Keratinocyte (primary cell): ENCODE measurements around the gene ST8SIA6. TPM values are rescaled to one million over a fixed set of nuclear protein-coding genes. Genes with fewer than 3 reads are reported as not detected.

ENCODE experiments used
- DNase-seq: peaks from one replicate; pipeline ENCODE4 v3.0.0-alpha.2; 2011; ENCODE audit warnings: low read depth, missing footprints, low spot score
- FAIRE-seq: peaks from 2 replicates; lab custom pipeline; 2011; peaks lifted over from hg19 to GRCh38; lab: Jason Lieb, UNC
- H2AFZ ChIP-seq: 2 replicates; pipeline ENCODE4 v1.6.0; 2012; ENCODE audit warnings: low read length, control low read depth, inconsistent platforms; ENCODE audit not compliant: control insufficient read depth
- H3K27ac ChIP-seq: 2 replicates; pipeline ENCODE4 v1.5.1; 2011; ENCODE audit warnings: low read length; ENCODE audit not compliant: control insufficient read depth, insufficient read depth
- H3K27me3 ChIP-seq: 3 replicates; pipeline ENCODE4 v1.6.0; 2011; ENCODE audit warnings: low read length; ENCODE audit not compliant: control insufficient read depth, insufficient read depth; ENCODE audit errors: extremely low read depth
- H3K36me3 ChIP-seq, 2 experiments: 2 replicates in 1 of 2; 3 replicates in 1 of 2; pipeline ENCODE4 v1.5.1; 2011; ENCODE audit warnings: low read length in 2 of 2, mild to moderate bottlenecking in 1 of 2; ENCODE audit not compliant: control insufficient read depth in 2 of 2, insufficient read depth in 2 of 2; ENCODE audit errors: extremely low read depth in 1 of 2
- H3K4me1 ChIP-seq: 3 replicates; pipeline ENCODE4 v1.5.1; 2011; ENCODE audit warnings: low read length; ENCODE audit not compliant: control insufficient read depth, insufficient read depth; ENCODE audit errors: extremely low read depth
- H3K4me2 ChIP-seq: 3 replicates; pipeline ENCODE4 v1.6.0; 2011; ENCODE audit warnings: low read depth, low read length; ENCODE audit not compliant: control insufficient read depth, insufficient read depth; ENCODE audit errors: extremely low read depth
- H3K4me3 ChIP-seq, 3 experiments: fragments of 200-600 bp in 1 of 3; sonication (generic) in 1 of 3; 2 replicates in 2 of 3; 3 replicates in 1 of 3; pipeline ENCODE4 v1.5.1; 2011 to 2016; ENCODE audit warnings: low read length in 3 of 3, mild to moderate bottlenecking in 3 of 3, control low read depth in 2 of 3, inconsistent platforms in 1 of 3, low read depth in 1 of 3, mixed read lengths in 1 of 3, mixed run types in 1 of 3, moderate library complexity in 1 of 3; ENCODE audit not compliant: control insufficient read depth in 2 of 3, insufficient read depth in 2 of 3; ENCODE audit errors: extremely low read depth in 1 of 3
- H3K79me2 ChIP-seq: 2 replicates; pipeline ENCODE4 v1.6.0; 2012; ENCODE audit warnings: low read length; ENCODE audit not compliant: control insufficient read depth, insufficient read depth
- H3K9ac ChIP-seq: 3 replicates; pipeline ENCODE4 v1.6.0; 2011; ENCODE audit warnings: low read length; ENCODE audit not compliant: control insufficient read depth, insufficient read depth; ENCODE audit errors: extremely low read depth
- H3K9me1 ChIP-seq: 3 replicates; pipeline ENCODE4 v1.6.0; 2011; ENCODE audit warnings: low read length; ENCODE audit not compliant: control insufficient read depth, insufficient read depth; ENCODE audit errors: extremely low read depth
- H3K9me3 ChIP-seq: 2 replicates; pipeline ENCODE4 v1.5.1; 2012; ENCODE audit warnings: low read depth, low read length; ENCODE audit not compliant: control insufficient read depth
- H4K20me1 ChIP-seq: 3 replicates; pipeline ENCODE4 v1.6.0; 2011; ENCODE audit warnings: low read length; ENCODE audit not compliant: control insufficient read depth, insufficient read depth; ENCODE audit errors: extremely low read depth
- EZH2 ChIP-seq: IDR thresholded peaks from one replicate; pipeline ENCODE4 v1.6.1; 2012; ENCODE audit warnings: inconsistent platforms, mild to moderate bottlenecking, low read length, moderate library complexity
- dilution Hi-C: fragments of 300-500 bp; cut with MboI; formaldehyde crosslinking; loops from one replicate; pipeline ENCODE4 v1.7.0; 2020; ENCODE audit warnings: low sequenced_read_pairs; ENCODE audit not compliant: extremely low pct_ligation_motif_present
- polyA plus RNA-seq, 5 experiments: library from polyadenylated mRNA; depleted of rRNA in 3 of 5; stranded (reverse) in 3 of 5; stranded (forward) in 1 of 5; unstranded in 1 of 5; fragments of >200 nt; gene quantifications; 1 replicate in 1 of 5; 2 replicates in 3 of 5; 3 replicates in 1 of 5; pipeline versions ENCODE4 v1.2.1 to v1.2.3, GENCODE V29; 2011 to 2012; ENCODE audit warnings: missing spikeins in 2 of 5, low read depth in 1 of 5, low replicate concordance in 1 of 5
- TF ChIP-seq, protein P1 (sequence below), 3 experiments: IDR thresholded peaks in 1 of 3; conservative IDR thresholded peaks in 1 of 3; optimal IDR thresholded peaks in 1 of 3; 2 replicates in 2 of 3; 3 replicates in 1 of 3; pipeline versions ENCODE3 to v1.5.1; 2011; ENCODE audit warnings: low read length in 3 of 3, mild to moderate bottlenecking in 3 of 3, moderate library complexity in 2 of 3, control low read depth in 1 of 3, inconsistent platforms in 1 of 3; ENCODE audit not compliant: insufficient read depth in 2 of 3; ENCODE audit errors: extremely low read depth in 1 of 3

Gene ST8SIA6
- polyA plus RNA-seq, 1 donor (not counting 4 experiments of a cell fraction or from before 2014, with no cell fraction given) = not detected

DNA sequence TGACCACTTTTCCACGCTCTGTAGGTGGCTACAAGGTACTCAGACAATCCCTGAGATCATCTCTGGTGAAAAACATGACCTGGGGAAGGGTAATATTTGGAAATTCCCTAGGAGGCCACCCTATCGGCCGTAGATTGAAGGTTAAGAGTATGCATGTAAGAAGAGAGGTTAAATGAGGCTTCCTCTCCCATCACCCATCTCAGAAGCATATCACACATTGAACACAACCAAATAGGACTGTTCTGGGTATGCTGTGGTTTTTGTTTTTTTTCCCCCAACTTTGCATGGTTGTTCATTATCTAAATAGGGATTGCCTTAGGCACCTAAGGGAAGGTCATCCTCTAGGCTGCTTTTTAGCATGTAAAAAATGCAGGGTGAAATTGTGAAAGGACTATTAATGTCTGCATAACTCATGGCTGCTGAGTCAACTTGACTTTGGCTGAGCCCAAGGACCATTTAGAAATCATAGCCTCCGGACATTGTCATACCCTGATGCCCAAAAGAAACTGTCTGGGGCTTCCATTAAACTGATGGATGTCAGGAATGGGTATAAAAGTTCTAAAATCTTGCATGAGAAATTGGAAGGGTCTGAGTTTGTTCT, 24.7 kb upstream of the ST8SIA6 start:
- dilution Hi-C loops = no loop called here
- no peak overlapping the region for H3K9ac ChIP-seq

DNA sequence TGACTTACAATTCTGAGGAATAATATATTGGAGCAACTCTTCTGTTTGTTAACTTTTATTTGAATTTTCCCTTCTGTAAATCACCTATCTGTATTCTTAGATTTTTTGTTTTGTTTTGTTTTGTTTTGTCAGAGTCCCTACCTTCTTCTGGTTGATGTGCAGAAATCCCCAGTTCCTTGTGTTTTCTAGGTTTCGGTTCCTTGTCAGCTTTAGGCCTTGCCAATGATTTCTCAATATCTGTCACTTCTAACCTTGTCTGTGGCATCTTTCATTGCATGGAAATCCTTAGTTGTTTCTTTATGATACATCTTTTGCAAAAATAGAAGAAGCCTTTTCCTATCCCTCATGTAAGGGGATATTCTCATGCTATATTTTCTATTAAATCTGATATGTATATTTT, 21.7 kb upstream of the ST8SIA6 start:
- Histone ChIP-seq H3K79me2 (no peaks in the 10 kb centered on the region), H3K9me1 (no peaks in the 10 kb centered on the region), H3K4me3 (no peak overlapping the region), H3K4me1 (no peaks in the 10 kb centered on the region), H3K27me3 (no peaks in the 10 kb centered on the region), H3K4me2 (no peak overlapping the region), H4K20me1 (no peaks in the 10 kb centered on the region), H2AFZ (no peak overlapping the region), H3K27ac (no peak overlapping the region), H3K36me3 (no peaks in the 10 kb centered on the region), H3K9ac (no peak overlapping the region), H3K9me3 (no peaks in the 10 kb centered on the region)
- DNase-seq (no peak), FAIRE-seq (no peak)
- dilution Hi-C loops = no loop called here
- TF ChIP-seq, protein P1, sequence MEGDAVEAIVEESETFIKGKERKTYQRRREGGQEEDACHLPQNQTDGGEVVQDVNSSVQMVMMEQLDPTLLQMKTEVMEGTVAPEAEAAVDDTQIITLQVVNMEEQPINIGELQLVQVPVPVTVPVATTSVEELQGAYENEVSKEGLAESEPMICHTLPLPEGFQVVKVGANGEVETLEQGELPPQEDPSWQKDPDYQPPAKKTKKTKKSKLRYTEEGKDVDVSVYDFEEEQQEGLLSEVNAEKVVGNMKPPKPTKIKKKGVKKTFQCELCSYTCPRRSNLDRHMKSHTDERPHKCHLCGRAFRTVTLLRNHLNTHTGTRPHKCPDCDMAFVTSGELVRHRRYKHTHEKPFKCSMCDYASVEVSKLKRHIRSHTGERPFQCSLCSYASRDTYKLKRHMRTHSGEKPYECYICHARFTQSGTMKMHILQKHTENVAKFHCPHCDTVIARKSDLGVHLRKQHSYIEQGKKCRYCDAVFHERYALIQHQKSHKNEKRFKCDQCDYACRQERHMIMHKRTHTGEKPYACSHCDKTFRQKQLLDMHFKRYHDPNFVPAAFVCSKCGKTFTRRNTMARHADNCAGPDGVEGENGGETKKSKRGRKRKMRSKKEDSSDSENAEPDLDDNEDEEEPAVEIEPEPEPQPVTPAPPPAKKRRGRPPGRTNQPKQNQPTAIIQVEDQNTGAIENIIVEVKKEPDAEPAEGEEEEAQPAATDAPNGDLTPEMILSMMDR (optimal IDR thresholded peaks at IDR 0.05 in 1 of 3, IDR thresholded peaks at IDR 0.05 in 1 of 3, conservative IDR thresholded peaks at IDR 0.05 in 1 of 3; ENCODE audit: extremely low read depth in 1 of 3, insufficient read depth in 2 of 3, low read length in 3 of 3) = no peak

More for the DNA sequence above, 24.7 kb upstream of the ST8SIA6 start:
- Histone ChIP-seq H3K4me1 (no peaks in the 10 kb centered on the region), H3K79me2 (no peaks in the 10 kb centered on the region), H3K36me3 (no peaks in the 10 kb centered on the region), H2AFZ (no peak overlapping the region), H3K4me2 (no peak overlapping the region), H3K4me3 (no peak overlapping the region), H4K20me1 (no peaks in the 10 kb centered on the region), H3K9me3 (peaks cover 2% of the 10 kb centered on the region), H3K27me3 (no peaks in the 10 kb centered on the region), H3K27ac (no peak overlapping the region), H3K9me1 (no peaks in the 10 kb centered on the region)
- TF ChIP-seq, protein P1 (optimal IDR thresholded peaks at IDR 0.05 in 1 of 3, IDR thresholded peaks at IDR 0.05 in 1 of 3, conservative IDR thresholded peaks at IDR 0.05 in 1 of 3; ENCODE audit: extremely low read depth in 1 of 3, insufficient read depth in 2 of 3, low read length in 3 of 3) = no peak
- TF ChIP-seq EZH2 = no peak
- no peak for DNase-seq
- no peak for FAIRE-seq
